Endothelial cell (in vitro differentiated cells): Measurements from ENCODE around the gene OTOR. TPM values are rescaled to one million over a fixed set of nuclear protein-coding genes. Genes with fewer than 3 reads are reported as not detected.

ENCODE experiments used
- DNase-seq: peaks from one replicate; pipeline ENCODE4 v3.0.0; 2021; ENCODE audit warnings: low spot score
- H3K27ac Mint-ChIP-seq: one replicate; pipeline ENCODE4 v1.8.0; 2021; ENCODE audit warnings: mixed read lengths, inconsistent platforms; ENCODE audit not compliant: unreplicated experiment
- H3K27me3 Mint-ChIP-seq: one replicate; pipeline ENCODE4 v1.8.0; 2021; ENCODE audit warnings: mild to moderate bottlenecking, moderate library complexity, mixed read lengths, inconsistent platforms; ENCODE audit not compliant: unreplicated experiment
- H3K36me3 Mint-ChIP-seq: one replicate; pipeline ENCODE4 v1.8.0; 2021; ENCODE audit warnings: mild to moderate bottlenecking, low read depth, mixed read lengths, inconsistent platforms; ENCODE audit not compliant: unreplicated experiment
- H3K4me1 Mint-ChIP-seq: one replicate; pipeline ENCODE4 v1.8.0; 2021; ENCODE audit warnings: mild to moderate bottlenecking, mixed read lengths, inconsistent platforms; ENCODE audit not compliant: unreplicated experiment
- H3K4me3 Mint-ChIP-seq: one replicate; pipeline ENCODE4 v1.8.0; 2021; ENCODE audit warnings: mild to moderate bottlenecking, mixed read lengths, inconsistent platforms; ENCODE audit not compliant: unreplicated experiment
- H3K9me3 Mint-ChIP-seq: one replicate; pipeline ENCODE4 v1.8.0; 2021; ENCODE audit warnings: mixed read lengths, inconsistent platforms; ENCODE audit not compliant: unreplicated experiment
- total RNA-seq: library from RNA; stranded (reverse); fragmentation: NEBNext Ultra II Directional; extraction: Animal tissue kit (Norgen Biotek cat#: 25700); gene quantifications from one replicate; pipeline ENCODE4 v1.2.1, GENCODE V29; 2021; ENCODE audit not compliant: unreplicated experiment
- TF ChIP-seq, protein P1 (sequence below): fragments of 200-600 bp; sonication (generic); IDR thresholded peaks from one replicate; pipeline ENCODE4 v1.5.0; 2021; ENCODE audit warnings: antibody characterized with exemption; ENCODE audit not compliant: unreplicated experiment

Gene OTOR
- total RNA-seq, 1 donor from 2014 or later = 4.5 TPM

DNA sequence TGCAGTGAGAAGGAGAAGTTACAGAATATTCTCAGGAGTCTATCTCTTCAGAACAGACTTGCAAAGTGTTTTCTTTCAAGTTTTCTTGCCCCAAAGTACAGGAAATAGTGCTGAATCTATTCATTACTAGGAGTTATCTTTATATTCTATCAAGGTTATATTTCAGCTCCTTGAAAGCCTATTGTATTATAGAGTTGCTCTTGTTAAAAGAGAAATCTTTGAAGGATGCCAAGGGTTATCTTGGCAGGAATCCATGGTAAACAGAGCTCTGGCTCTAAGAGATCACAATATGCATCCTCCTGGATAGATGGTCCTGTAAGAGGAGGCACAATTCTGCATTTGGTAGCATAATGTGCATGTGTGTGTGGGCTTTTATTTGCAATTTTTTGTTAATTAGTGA lies 39.6 kb upstream of the OTOR start:
- no peak overlapping the region for H3K27ac Mint-ChIP-seq
- TF ChIP-seq, protein P1, sequence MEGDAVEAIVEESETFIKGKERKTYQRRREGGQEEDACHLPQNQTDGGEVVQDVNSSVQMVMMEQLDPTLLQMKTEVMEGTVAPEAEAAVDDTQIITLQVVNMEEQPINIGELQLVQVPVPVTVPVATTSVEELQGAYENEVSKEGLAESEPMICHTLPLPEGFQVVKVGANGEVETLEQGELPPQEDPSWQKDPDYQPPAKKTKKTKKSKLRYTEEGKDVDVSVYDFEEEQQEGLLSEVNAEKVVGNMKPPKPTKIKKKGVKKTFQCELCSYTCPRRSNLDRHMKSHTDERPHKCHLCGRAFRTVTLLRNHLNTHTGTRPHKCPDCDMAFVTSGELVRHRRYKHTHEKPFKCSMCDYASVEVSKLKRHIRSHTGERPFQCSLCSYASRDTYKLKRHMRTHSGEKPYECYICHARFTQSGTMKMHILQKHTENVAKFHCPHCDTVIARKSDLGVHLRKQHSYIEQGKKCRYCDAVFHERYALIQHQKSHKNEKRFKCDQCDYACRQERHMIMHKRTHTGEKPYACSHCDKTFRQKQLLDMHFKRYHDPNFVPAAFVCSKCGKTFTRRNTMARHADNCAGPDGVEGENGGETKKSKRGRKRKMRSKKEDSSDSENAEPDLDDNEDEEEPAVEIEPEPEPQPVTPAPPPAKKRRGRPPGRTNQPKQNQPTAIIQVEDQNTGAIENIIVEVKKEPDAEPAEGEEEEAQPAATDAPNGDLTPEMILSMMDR = no peak
- DNase-seq = no peak

DNA sequence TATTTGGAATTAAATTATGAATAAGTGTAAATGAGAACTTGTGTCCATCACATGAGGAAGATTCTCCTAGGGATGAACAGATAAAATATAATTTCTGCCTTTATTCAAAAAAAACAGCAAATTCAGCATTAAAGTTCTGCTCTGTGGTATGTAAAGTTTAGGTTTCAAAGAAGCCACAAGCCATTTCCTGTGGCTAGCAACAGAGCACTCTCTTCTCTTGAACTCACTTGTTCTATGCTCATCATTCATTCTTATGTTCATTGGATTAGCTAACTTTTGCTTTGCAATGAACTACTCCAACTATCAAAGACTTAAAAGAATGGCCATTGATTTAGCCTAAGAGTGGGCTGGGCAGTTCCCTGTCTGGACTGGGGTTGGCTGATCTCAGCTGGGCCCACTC lies 39.1 kb upstream of the OTOR start:
- Mint-ChIP-seq H3K27ac (no peak overlapping the region), H3K4me3 (no peak overlapping the region), H3K9me3 (peaks cover 12% of the 10 kb centered on the region), H3K27me3 (no peaks in the 10 kb centered on the region), H3K4me1 (no peaks in the 10 kb centered on the region), H3K36me3 (peaks cover 7% of the 10 kb centered on the region)
- TF ChIP-seq, protein P1 = no peak
- DNase-seq = no peak

More for the DNA sequence above, 39.6 kb upstream of the OTOR start:
- Mint-ChIP-seq H3K9me3 (peaks cover 12% of the 10 kb centered on the region), H3K36me3 (peaks cover 7% of the 10 kb centered on the region), H3K4me1 (no peaks in the 10 kb centered on the region), H3K4me3 (no peak overlapping the region), H3K27me3 (no peaks in the 10 kb centered on the region)

DNA sequence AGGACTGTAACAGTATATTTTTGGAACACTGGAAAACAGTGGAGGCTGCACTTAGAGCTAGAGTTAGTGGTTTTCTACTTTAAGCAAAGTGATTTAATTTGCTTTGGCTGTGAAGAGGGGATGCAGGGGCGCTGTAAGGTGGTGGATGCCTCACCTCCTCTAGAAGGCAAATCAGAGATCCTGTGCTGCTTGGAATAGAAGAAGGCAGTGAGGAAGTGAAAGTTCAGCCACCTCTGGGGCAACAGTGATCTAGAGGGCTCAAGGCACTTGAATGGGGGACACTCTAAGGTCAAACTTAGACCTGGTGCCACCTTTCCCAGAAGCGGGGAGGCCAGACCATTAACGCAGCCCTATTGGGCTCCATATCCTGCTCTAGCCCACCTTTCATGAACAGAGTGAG lies 37.4 kb upstream of the OTOR start:
- Mint-ChIP-seq H3K4me3 (no peak overlapping the region), H3K27ac (no peak overlapping the region), H3K4me1 (no peaks in the 10 kb centered on the region), H3K9me3 (peaks cover 8% of the 10 kb centered on the region), H3K36me3 (peaks cover 7% of the 10 kb centered on the region), H3K27me3 (no peaks in the 10 kb centered on the region)
- no peak for DNase-seq
- TF ChIP-seq, protein P1 = no peak

DNA sequence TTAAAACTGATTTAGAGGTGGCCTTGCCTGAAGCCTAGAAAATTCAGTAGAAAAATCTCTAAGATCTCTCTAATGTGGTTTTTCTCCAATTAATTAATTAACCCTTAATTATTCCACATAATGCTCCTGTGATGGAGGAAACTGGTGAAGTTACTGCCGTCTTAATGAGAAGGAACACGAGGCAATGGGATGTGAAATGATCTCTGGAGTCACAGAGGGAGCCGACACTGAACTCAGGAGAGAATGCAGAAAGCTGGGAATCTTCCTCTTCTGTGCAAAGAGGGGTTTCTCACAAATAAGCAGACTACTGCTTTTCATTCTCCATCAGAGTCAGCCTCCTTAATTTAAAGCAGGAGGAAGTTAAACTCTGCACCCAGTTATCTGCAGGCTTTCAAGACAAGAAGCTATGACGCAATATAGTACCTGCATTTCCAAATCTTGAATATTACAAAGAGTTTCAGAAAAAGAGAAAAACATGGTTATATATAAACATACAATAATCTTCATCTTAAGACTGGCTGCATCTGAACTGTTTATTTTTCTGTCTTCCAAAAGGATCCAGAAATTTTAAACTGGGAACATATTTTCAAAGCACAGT lies 36.4 kb upstream of the OTOR start:
- Mint-ChIP-seq H3K27ac (no peak overlapping the region), H3K27me3 (no peaks in the 10 kb centered on the region), H3K9me3 (peaks cover 3% of the 10 kb centered on the region), H3K36me3 (peaks cover 3% of the 10 kb centered on the region), H3K4me3 (no peak overlapping the region), H3K4me1 (no peaks in the 10 kb centered on the region)
- TF ChIP-seq, protein P1 = no peak
- DNase-seq = no peak

DNA sequence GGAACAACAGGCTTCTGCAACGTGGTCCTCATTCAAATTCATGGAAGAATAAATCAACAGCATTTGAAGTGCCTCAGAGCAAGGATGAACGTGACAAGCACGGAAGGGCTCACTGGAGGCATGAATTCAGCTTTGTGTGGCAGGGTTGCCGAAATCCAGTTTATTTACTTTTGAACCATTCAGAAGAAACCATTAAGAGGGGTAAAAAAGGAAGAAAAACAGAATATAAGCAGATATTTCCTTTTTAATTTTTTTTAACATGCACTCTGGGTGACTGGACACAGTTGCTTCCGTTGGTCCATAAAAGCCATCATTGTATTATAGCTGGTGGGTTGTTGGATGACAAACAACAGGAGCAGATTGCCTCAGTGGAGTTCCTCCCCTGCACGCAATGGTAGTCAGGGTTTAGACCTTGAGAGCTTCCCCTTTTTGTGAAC lies 35.6 kb upstream of the OTOR start:
- no peaks in the 10 kb centered on the region for H3K27me3 Mint-ChIP-seq
- H3K36me3 Mint-ChIP-seq = no peaks in the 10 kb centered on the region
- no peak overlapping the region for H3K4me3 Mint-ChIP-seq
- H3K9me3 Mint-ChIP-seq = no peaks in the 10 kb centered on the region
- TF ChIP-seq, protein P1 = no peak
- no peak for DNase-seq
- H3K27ac Mint-ChIP-seq = no peak overlapping the region
- no peaks in the 10 kb centered on the region for H3K4me1 Mint-ChIP-seq
